Keratinocyte (primary cell): ENCODE results near the gene RAB3B. TPM values are rescaled to one million over a fixed set of nuclear protein-coding genes. Genes with fewer than 3 reads are reported as not detected.

ENCODE experiments used
- DNase-seq: peaks from one replicate; pipeline ENCODE4 v3.0.0-alpha.2; 2011; ENCODE audit warnings: low read depth, missing footprints, low spot score
- FAIRE-seq: peaks from 2 replicates; lab custom pipeline; 2011; peaks lifted over from hg19 to GRCh38; lab: Jason Lieb, UNC
- H2AFZ ChIP-seq: 2 replicates; pipeline ENCODE4 v1.6.0; 2012; ENCODE audit warnings: low read length, control low read depth, inconsistent platforms; ENCODE audit not compliant: control insufficient read depth
- H3K27ac ChIP-seq: 2 replicates; pipeline ENCODE4 v1.5.1; 2011; ENCODE audit warnings: low read length; ENCODE audit not compliant: control insufficient read depth, insufficient read depth
- H3K27me3 ChIP-seq: 3 replicates; pipeline ENCODE4 v1.6.0; 2011; ENCODE audit warnings: low read length; ENCODE audit not compliant: control insufficient read depth, insufficient read depth; ENCODE audit errors: extremely low read depth
- H3K36me3 ChIP-seq, 2 experiments: 2 replicates in 1 of 2; 3 replicates in 1 of 2; pipeline ENCODE4 v1.5.1; 2011; ENCODE audit warnings: low read length in 2 of 2, mild to moderate bottlenecking in 1 of 2; ENCODE audit not compliant: control insufficient read depth in 2 of 2, insufficient read depth in 2 of 2; ENCODE audit errors: extremely low read depth in 1 of 2
- H3K4me1 ChIP-seq: 3 replicates; pipeline ENCODE4 v1.5.1; 2011; ENCODE audit warnings: low read length; ENCODE audit not compliant: control insufficient read depth, insufficient read depth; ENCODE audit errors: extremely low read depth
- H3K4me2 ChIP-seq: 3 replicates; pipeline ENCODE4 v1.6.0; 2011; ENCODE audit warnings: low read depth, low read length; ENCODE audit not compliant: control insufficient read depth, insufficient read depth; ENCODE audit errors: extremely low read depth
- H3K4me3 ChIP-seq, 3 experiments: fragments of 200-600 bp in 1 of 3; sonication (generic) in 1 of 3; 2 replicates in 2 of 3; 3 replicates in 1 of 3; pipeline ENCODE4 v1.5.1; 2011 to 2016; ENCODE audit warnings: low read length in 3 of 3, mild to moderate bottlenecking in 3 of 3, control low read depth in 2 of 3, inconsistent platforms in 1 of 3, low read depth in 1 of 3, mixed read lengths in 1 of 3, mixed run types in 1 of 3, moderate library complexity in 1 of 3; ENCODE audit not compliant: control insufficient read depth in 2 of 3, insufficient read depth in 2 of 3; ENCODE audit errors: extremely low read depth in 1 of 3
- H3K79me2 ChIP-seq: 2 replicates; pipeline ENCODE4 v1.6.0; 2012; ENCODE audit warnings: low read length; ENCODE audit not compliant: control insufficient read depth, insufficient read depth
- H3K9ac ChIP-seq: 3 replicates; pipeline ENCODE4 v1.6.0; 2011; ENCODE audit warnings: low read length; ENCODE audit not compliant: control insufficient read depth, insufficient read depth; ENCODE audit errors: extremely low read depth
- H3K9me1 ChIP-seq: 3 replicates; pipeline ENCODE4 v1.6.0; 2011; ENCODE audit warnings: low read length; ENCODE audit not compliant: control insufficient read depth, insufficient read depth; ENCODE audit errors: extremely low read depth
- H3K9me3 ChIP-seq: 2 replicates; pipeline ENCODE4 v1.5.1; 2012; ENCODE audit warnings: low read depth, low read length; ENCODE audit not compliant: control insufficient read depth
- H4K20me1 ChIP-seq: 3 replicates; pipeline ENCODE4 v1.6.0; 2011; ENCODE audit warnings: low read length; ENCODE audit not compliant: control insufficient read depth, insufficient read depth; ENCODE audit errors: extremely low read depth
- CTCF ChIP-seq, 3 experiments: IDR thresholded peaks in 1 of 3; conservative IDR thresholded peaks in 1 of 3; optimal IDR thresholded peaks in 1 of 3; 2 replicates in 2 of 3; 3 replicates in 1 of 3; pipeline versions ENCODE3 to v1.5.1; 2011; ENCODE audit warnings: low read length in 3 of 3, mild to moderate bottlenecking in 3 of 3, moderate library complexity in 2 of 3, control low read depth in 1 of 3, inconsistent platforms in 1 of 3; ENCODE audit not compliant: insufficient read depth in 2 of 3; ENCODE audit errors: extremely low read depth in 1 of 3
- EZH2 ChIP-seq: IDR thresholded peaks from one replicate; pipeline ENCODE4 v1.6.1; 2012; ENCODE audit warnings: inconsistent platforms, mild to moderate bottlenecking, low read length, moderate library complexity
- dilution Hi-C: fragments of 300-500 bp; cut with MboI; formaldehyde crosslinking; loops from one replicate; pipeline ENCODE4 v1.7.0; 2020; ENCODE audit warnings: low sequenced_read_pairs; ENCODE audit not compliant: extremely low pct_ligation_motif_present
- polyA plus RNA-seq, 5 experiments: library from polyadenylated mRNA; depleted of rRNA in 3 of 5; stranded (reverse) in 3 of 5; stranded (forward) in 1 of 5; unstranded in 1 of 5; fragments of >200 nt; gene quantifications; 1 replicate in 1 of 5; 2 replicates in 3 of 5; 3 replicates in 1 of 5; pipeline versions ENCODE4 v1.2.1 to v1.2.3, GENCODE V29; 2011 to 2012; ENCODE audit warnings: missing spikeins in 2 of 5, low read depth in 1 of 5, low replicate concordance in 1 of 5

Gene RAB3B
- polyA plus RNA-seq, 1 donor (not counting 4 experiments of a cell fraction or from before 2014, with no cell fraction given) = 2.6 TPM

- Histone ChIP-seq H3K4me3 (peak overlapping the region; percentile 92 to 100 (median 99)), H3K4me1 (peaks cover 23% of the 10 kb centered on the region), H3K4me2 (peak overlapping the region; percentile 88), H3K36me3 (peaks cover 2 to 4% of the 10 kb centered on the region in 2 experiments), H2AFZ (peak overlapping the region; percentile 94), H3K9ac (peak overlapping the region; percentile 100), H3K79me2 (peaks cover 57% of the 10 kb centered on the region), H3K27me3 (no peaks in the 10 kb centered on the region), H3K9me3 (no peaks in the 10 kb centered on the region), H3K27ac (peak overlapping the region; percentile 99), H4K20me1 (no peaks in the 10 kb centered on the region), H3K9me1 (no peaks in the 10 kb centered on the region)
- DNase-seq (no peak), FAIRE-seq (no peak)
- dilution Hi-C loops = no loop called here
- TF ChIP-seq EZH2 (no peak), CTCF (optimal IDR thresholded peaks at IDR 0.05 in 1 of 3, IDR thresholded peaks at IDR 0.05 in 1 of 3, conservative IDR thresholded peaks at IDR 0.05 in 1 of 3; ENCODE audit: extremely low read depth in 1 of 3, insufficient read depth in 2 of 3, low read length in 3 of 3) (no peak)
Observed at GRCh38 chr1:51877434-51878307, 112.8 kb downstream of the RAB3B start.

- Histone ChIP-seq H3K9me3 (no peaks in the 10 kb centered on the region), H3K4me2 (peak overlapping the region; percentile 88), H3K4me3 (peak overlapping the region in 2 of 3 experiments; percentile 7 to 48), H3K79me2 (peaks cover 76% of the 10 kb centered on the region), H3K9me1 (no peaks in the 10 kb centered on the region), H4K20me1 (no peaks in the 10 kb centered on the region), H3K9ac (no peak overlapping the region), H3K27ac (no peak overlapping the region), H3K27me3 (no peaks in the 10 kb centered on the region), H2AFZ (no peak overlapping the region), H3K36me3 (peaks cover 2 to 4% of the 10 kb centered on the region in 2 experiments), H3K4me1 (peaks cover 29% of the 10 kb centered on the region)
- FAIRE-seq (no peak), DNase-seq (no peak)
- dilution Hi-C loops = no loop called here
- TF ChIP-seq CTCF (optimal IDR thresholded peaks at IDR 0.05 in 1 of 3, IDR thresholded peaks at IDR 0.05 in 1 of 3, conservative IDR thresholded peaks at IDR 0.05 in 1 of 3; ENCODE audit: extremely low read depth in 1 of 3, insufficient read depth in 2 of 3, low read length in 3 of 3) (no peak), EZH2 (no peak)
Observed at GRCh38 chr1:51875836-51876235, 114.7 kb downstream of the RAB3B start.
